ENCODE results near the gene CIBAR2.

CIBAR2 gene

DNA sequence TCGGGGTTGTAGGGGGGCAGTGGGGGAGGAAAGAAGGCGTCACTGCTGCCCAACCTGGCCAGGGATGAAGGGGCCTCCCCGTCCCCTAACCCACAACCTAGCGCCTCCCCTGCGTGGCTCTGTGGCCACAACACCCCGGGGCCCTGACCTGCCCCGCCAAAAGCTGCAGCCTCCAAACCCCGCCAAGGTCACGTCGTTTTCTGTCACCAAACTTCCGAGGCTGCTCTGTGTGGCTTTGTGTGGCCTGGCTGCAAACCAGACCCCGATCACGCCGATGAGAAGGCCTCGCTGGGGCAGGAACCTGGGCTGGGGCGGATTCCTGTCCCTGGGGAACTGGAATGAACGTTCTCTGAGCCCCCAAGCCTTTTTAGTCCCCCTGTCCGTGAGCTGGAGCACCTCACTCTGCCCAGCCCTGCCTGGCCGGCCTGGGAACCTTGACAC lies 30.5 kb upstream of the CIBAR2 start:
- DNase-seq, result no peak

DNA sequence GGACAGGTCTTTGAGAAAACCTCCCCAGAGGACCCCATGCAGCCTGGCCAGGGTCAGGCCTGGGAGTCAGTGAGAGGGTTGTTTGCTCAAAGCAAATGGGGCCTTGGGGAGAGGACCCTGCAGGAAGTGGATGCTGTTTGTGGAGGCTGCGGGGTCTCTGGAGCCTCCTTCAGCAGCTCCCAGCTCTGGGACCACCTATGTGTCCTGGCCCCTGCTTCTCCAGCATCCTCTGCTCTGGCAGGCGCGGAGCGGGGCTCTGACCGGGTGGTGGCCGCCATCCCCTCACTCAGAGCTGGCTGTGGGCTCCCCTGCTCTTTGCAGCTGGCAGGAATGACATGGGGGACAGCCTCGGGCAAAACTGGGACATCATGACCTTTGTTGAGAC lies 29.8 kb upstream of the CIBAR2 start:
- DNase-seq, result no peak

DNA sequence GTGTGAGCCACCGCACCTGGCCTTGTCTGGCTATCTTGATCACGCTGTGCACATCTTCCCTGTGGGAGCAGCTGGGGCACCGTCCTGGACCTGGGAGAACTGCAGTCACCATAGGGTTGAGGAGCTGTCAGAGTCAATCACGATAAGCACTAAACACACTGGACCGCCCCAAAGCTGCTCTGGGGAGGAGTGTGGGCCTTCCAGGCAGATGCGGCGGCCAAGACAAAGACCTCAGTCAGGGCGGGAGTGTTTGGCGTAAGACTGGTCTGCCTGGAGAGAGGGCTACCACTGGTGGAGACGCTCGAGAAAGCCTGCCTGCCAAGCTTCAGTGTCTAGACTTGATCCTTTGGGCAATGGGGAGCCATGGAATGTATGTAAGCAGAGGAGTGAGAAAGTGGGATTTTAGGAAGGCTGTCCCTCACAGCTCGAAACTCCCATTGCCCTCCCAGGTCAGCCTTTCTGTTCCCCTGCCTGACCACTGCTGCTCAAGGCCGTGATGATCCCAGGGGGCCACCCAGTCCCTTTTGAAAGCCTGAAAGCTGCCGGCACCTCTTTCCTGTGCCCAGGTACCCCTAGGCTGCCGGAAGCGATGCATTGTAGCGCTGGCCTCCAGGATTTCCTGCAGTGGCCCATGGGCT lies 29.3 kb upstream of the CIBAR2 start:
- no peak for DNase-seq

DNA sequence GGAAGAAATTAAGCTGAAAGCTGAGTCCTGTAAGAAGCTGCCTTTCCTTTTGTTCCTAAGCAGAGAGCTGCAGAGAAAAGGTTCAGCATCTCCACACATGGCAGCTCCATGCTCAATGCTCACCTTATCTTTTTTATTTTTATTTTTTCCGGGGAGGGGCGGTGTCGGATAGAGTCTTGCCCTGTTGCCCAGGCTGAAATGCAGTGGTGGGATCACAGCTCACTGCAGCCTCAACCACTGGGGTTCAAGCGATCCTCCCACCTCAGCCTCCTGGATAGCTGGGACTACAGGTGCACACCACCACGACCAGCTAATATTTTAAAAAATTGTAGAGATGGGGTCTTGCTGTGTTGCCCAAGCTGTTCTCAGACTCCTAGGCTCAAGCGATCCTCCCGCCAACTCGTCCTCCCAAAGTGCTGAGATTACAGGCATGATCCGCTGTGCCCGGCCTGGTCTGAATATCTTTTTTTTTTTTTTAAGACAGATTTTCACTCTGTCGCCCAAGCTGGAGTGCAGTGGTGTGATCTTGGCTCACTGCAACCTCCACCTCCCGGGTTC lies 28.3 kb upstream of the CIBAR2 start:
- no peak for DNase-seq

DNA sequence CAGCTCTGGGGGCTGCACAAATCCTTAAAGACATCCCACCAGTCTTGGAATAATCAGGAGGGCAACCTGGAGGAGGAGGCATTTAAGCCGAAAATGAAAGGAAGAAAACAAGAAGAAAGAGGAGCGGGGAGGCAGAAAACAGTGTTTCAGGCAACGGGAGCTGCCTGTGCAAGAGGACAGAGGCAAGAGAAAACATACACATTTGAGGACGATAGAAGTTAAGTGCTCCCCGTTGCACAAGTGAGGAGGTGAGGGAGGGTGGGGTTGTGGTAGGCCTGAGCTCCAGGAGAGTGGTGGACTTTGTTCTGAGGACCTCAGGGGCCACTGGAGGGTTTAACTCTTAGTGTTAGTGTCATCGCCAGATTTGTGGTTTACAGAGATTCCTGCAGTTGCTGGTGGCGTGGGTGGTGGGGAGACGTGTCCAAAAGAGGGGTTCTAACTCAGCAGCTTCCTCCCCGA lies 27.6 kb upstream of the CIBAR2 start:
- DNase-seq, result no peak

DNA sequence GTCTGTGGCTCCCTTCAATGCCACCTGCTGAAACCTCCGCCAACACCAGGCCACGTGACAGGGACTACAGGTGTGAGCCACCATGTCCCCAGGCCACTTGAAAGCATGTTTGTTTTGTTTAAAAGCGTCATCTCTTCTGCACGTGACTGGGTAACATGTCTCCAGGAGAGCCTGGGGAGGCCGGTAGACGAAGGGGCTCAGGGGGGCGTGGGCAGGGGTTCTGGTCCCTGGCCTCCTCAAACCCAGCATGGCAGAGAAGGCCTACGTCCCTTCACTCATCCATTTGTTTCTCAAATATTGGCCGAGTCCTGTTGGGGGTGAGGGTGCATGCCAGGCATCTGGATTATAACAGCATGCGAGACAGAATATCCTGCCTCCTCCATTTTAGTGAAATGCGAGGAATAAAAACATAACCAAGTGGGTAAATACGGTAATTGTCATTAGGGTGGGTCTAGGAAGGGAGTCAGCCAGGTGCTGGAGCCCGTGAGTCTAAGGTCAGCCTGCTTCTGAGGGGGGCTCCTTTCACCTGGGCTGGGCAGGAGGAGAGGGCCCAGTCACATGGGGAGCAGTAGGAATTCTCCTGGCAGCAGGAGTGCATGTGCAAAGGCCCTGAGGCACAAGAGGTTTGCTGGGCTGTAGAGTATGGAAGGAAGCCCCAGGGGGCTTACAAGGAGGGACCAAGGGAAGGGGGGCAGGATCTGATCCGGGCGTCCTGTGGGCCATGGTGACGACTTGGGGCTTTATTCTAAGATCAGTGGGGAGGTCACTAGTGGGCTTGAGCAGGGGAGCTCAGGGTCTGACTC lies 26.8 kb upstream of the CIBAR2 start:
- DNase-seq, result peak; percentile 34

DNA sequence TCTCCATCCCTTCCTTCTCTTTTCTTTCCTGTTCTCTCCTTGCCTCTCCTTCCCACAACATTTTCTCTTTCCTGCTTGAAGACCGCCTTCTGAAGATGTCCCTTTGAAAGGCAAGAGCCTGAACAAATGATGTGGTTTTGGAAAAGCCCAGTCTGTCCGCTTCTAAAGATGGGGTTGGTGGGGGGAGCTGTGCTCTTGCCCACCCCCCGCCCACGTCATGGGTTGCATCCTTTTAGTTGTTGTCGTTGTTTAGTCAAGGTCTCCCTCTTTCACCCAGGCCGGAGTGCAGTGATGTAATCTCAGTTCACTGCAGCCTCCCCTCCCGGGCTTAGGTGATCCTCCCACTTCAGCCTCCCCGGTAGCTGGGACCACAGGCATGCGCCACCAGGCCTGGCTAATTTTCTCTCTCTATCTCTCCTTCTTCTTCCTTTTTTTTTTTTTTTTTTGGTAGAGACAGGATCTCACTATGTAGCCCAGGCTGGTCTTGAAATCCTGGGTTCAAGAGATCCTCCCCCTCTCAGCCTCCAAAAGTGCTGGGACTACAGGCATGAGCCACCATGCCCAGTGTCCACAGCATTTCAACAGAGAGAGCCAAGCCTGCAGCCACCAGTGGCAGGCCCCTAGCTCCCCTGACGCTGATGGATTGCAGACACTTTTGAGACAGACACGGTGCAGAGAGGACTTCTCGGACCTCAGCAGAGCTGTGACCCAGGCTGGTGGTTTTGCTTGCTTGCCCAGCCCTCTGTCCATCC lies 26.0 kb upstream of the CIBAR2 start:
- DNase-seq, result no peak

DNA sequence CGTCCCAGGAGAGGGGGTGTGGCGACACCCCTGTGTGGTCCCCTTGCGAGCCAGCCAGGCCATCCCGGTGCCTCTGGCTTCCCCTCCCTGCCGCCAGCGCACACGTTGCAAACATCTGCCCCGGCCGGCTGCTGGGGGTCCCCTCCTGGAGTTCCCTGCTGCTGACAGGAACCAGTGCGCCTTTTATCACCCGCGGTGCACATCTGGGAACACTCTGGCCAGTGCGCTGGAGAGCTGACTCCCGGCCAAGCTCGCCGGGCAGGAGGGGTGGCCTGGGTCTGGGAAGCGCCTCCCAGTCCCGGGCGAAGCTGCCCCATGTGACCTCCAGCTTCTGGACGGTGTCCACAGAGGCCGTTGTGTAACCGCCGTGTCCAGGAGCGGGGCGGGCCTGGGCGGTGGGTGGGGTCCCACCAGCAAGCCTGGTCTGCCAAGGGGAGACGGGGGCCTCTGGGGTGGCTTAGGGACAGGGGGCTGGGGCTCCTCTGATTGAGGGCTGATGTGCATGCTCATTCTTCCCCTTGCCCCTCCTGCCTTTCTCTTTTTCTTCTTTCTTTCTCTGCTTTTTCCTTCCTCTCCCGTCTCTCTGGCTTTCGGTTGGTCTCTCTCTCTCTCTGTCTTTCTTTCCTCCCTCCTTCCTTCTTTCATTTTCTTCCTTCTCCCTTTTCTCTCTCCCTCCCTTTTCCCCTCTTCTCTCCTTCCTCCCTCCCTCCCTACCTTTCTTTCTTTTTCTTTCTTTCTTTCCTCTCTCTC lies 25.2 kb upstream of the CIBAR2 start:
- no peak for DNase-seq

DNA sequence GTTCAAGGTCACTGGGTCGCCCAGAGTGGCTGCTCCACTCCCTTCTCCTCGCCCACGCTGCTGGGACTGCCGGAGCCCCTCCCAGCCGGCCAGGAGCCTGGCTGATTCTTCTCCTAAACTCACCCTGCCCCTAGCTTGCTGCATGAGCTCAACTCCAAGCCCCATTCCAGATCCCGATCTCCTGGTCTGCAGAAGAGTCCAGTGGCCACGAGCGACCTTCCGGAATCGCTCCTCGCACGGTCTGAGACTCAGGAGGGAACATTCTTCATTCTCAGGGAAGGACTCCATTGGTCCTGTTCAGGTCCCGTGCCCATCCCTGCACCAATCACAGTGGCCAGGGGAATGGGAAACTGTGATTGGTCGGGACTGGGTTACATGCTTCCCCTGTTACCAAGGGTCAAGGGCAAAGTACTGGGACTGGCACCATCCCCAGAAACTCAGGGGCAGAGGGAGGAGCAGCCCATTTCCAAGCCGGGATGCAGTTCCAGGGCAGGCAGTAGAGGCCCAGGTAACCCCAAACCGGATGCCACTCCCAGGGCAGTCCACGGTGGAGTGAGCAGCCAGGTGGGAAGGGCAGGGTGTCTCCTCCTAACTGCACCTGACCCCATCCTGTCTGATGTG lies 24.5 kb upstream of the CIBAR2 start:
- DNase-seq, result no peak

DNA sequence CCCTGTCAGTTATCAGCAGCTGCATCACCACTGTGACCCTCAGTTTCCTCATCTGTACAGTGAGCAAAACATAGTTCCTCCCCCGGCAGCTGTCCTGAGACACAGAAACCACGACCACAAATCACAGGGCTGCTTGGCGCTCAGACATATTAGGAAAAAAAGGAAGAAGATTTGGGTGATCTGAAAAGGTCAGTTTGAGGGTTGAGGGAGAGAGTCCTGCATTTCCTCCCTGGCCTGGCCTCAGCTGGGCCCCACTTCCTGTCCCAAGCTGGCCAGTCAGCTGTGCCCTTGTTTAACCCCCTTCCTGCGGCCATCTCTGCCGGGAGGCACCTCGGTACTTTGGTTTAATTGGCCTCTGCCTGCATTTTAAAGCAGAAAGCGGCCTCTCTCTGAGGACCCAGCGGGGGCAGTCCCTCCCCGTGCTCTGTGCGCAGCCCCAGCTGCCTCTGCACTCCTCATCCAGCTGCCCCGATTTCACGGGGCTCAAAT lies 24.0 kb upstream of the CIBAR2 start:
- DNase-seq, result no peak

DNA sequence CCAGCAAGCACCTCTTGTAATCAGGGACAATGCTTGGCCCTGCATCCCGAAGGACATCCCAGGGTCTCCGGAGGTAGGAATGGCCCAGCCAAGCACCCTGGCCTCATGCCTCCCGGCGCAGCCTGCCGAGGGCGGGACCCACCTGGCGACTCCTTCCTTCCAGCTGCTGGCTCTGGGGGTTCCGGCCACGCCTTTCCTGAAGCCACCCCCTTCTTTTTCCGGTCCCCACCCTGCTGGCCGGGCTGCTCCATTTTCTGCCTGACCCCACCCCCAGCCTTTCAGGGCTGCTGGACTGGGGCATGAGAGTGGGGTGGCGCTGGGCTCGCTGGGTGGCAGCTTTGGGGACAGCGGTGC lies 22.5 kb upstream of the CIBAR2 start:
- no peak for DNase-seq

DNA sequence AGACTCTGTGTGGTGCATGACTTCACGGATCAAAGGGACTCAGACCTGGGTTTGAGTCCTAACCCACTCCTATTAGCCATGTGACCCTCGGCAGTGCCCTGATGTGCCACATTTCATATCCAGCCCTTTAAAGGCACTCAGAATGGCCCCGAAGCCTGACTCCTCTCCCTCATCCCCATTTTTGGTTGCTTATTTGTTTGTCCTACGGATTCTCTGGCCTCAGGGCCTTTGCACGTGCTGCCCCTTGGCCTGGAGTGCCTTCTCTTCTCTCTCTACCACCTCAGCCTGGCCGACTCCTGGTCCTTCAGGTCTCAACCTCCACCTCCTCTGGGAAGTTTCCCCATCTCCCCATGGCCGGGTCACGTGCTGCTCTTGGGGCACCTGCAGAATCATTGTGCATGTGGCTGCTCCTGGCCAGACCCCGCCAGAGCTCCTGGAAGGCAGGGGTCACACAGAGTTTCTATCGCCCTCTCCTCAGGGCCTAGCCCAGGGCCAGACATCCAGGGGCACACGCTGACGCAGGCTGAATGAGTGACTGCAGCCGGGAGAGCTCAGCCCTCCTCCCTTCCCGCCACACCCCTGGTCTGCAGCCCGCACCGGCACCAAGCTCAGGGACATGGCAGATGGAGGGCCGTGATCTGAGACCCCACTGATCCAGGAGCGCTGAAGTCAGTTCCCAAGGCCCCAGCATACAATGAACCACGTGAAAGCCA lies 22.0 kb upstream of the CIBAR2 start:
- DNase-seq, result no peak

DNA sequence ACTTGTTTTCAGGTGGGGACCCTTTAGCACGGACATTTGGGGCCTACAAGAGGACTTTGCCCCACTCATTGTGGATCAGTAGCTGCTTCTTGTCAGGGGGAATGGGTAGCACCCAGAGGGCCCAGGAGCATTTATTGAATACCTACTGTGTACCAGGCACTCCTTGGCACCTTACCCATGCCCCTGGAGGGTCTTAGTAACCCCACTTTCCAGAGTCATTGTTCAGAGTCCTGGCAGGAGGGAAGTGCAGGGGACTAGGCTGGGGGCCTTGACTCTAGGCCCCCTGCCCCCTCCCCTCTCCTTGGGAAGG lies 21.0 kb upstream of the CIBAR2 start:
- no peak for DNase-seq

DNA sequence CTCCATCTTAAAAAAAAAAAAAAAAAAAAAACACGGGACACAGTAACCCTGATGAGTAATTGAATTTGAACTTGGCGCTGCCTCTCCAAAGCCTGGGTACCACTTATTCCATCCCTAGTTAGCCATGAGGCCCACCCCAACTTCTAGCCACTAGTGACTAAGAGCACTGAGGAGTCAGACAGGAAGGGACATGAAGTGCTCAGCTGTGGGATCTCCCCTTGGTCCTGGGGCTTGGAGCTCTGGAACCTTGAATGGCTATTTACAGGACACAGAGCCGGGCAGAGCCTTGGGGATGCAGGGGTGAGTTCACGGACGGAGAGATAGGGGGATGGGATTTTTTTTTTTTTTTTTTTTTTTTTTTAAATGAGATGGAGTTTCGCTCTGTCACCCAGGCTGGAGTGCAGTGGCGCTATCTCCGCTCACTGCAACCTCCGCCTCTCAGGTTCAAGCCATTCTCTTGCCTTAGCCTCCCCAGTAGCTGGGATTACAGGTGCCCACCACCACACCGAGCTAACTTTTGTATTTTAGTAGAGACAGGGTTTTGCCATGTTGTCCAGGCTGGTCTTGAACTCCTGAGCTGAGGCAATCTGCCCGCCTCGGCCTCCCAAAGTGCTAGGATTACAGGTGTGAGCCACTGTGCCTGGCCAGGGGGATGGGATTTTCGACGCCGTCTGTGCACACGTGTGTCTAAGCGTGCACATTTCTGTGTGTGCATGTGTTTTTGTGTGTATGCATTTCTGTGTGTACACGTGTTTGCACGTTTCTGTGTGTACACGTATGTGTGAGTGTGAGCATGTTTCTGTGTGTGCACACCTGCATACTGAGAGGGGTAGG lies 20.4 kb upstream of the CIBAR2 start:
- no peak for DNase-seq

DNA sequence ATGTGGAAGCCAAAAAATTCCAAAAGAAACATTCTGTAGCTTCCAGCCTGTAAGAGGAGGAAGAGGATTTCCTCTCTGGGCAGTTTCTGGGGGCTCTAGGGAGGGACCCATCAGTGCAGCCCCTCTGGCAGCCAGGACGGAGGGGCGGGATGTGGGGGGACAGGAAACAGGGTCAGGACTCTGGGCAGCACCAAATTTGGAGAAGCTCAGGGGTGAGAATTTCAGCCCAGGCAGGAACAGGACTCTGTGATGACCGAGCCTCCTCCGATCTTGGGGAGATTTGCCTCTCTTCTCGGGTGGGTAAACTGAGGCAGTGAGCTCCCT lies 18.4 kb upstream of the CIBAR2 start:
- DNase-seq, result no peak

DNA sequence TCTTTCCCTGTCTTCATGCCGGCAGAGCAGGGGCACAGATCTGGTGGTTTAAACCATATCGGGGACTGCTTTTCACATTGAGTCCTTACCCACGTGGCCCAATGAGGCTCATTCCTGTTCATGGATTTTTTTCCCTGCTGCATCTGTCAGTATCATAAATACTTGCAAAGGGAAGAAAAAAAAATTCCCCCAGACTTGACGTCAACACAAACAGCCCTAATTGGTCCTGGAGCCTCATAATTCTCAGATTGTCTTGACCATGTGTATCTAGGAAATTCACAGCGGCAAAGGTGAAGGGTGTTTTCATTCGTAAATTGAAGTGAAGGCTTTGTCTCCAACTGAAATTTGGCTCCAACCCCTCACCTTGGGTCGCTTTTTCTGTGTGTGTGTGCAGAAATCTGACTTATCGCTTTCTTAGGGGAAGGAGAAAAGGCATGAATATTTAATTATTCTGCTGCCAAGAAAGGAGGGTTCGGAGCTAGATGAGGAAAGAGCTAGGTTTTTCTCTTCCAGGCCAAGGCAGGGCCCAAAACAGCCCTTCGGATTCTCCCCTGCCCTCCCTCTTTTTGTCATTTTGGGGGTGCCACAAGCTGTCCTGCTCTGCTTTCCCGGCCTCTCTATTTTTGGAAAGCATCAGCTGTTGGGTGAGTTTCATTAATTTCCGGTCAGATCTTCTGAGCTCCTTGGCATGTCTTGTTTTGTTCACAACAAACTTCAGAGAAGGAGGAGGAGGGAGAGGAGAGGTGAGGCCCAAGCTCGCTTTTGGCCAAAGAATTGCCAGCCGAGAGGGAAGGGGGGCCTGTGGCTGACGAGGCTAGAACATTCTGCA lies 17.8 kb upstream of the CIBAR2 start:
- DNase-seq, result no peak

DNA sequence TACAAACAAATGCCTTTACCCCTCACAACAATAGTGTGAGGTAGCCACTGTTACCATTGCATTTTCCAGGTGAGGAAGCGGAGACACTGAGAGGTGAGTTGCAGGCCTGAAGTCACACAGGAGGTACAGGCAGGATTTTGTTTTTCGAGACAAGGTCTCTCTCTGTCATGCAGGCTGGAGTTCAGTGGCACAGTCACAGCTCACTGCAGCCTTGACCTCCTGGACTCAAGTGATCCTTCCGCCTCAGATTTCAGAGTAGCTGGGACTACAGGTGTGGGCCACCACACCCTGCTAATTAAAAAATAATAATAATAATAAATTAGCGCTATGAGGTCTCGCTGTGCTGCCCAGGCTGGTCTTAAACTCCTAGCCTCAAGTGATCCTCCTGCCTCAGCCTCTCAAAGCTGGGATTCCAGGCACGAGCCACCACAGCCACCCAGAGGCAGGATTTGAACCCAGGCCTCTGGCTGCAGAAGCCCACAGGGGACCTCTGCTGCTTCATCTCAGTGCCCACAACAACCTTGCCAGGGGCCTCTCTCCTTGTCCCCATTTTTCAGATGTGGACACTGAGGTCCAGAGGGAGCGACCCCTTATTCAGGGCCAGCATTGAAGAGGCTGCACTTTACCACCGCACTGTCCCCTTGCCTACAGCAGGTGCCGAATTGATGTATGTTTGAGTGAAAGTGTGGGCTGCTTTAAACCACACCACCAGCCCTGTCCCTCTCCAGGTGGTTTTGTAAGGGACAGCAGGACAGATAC lies 16.0 kb upstream of the CIBAR2 start:
- no peak for DNase-seq

DNA sequence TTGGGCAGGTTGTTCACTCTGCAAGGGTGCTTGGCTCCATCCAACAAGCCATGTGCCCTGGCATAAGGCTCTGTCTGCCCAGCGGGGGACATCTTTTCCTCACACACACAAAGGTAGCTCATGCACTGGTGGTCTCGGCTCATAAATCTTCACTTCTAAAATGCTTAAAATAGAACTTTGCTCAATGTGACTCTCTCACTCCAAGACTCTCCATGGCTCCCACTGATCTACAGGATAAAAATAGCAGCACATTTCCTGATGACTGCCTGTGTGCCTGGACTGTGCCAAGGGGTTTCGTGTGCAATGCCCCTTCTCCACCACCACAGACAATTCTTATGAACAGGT lies 15.1 kb upstream of the CIBAR2 start:
- DNase-seq, result no peak

DNA sequence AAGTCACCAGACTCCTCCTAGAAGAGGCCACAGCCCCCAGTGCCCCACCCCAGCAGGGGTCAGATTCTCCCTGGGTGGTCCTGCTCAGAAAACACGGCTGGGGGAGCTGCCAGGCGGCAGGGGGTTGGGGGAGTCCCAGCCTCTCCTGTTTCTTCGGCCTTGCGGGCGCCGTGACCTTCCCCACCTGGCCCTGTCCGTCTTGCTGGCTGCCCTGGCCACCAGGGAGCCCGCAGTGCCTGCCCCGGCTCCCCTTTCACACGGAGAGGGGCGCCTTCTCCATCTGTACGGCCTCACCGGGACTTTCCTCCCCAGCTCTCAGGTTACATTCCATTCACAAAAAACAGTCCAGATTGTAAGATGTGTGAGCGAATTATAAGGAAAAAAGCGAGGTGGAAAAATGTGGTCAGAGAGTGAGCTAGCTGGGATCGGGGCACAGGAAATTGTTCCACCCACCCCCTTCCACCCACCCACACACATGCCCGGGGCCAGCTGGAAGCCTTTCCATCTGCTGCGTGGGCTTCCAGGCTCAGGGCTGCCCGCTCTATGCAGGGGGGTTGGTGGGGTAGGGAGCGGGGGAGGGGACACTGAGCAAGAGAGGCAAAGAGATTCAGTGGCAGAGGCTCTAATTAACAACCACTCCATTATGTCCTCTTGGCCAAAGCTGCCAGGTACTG lies 14.6 kb upstream of the CIBAR2 start:
- no peak for DNase-seq

Data from NCI-H1417 treated with DMSO at 0.1 percent for 48 hours (cell line).